Heart right ventricle (tissue), 16 donors: ENCODE measurements around the gene CYP3A4. TPM values are rescaled to one million over a fixed set of nuclear protein-coding genes. Genes with fewer than 3 reads are reported as not detected.
"Not testable (repeated sequence)": the region's sequence is repeated elsewhere in the genome, so short reads cannot be mapped to it uniquely, and the experiment has no call there.

Source experiments
- ATAC-seq, 8 donors: fragments of 200-7000 bp; cut with Tn5 transposase; one replicate each; pipeline ENCODE4 v1.9.1; 2020; ENCODE audit warnings: mild to moderate bottlenecking in 8 of 8, moderate library complexity in 8 of 8, moderate number of reproducible peaks in 1 of 8
- DNase-seq, 2 donors: peaks; one replicate each; pipeline ENCODE4 v3.0.0-alpha.2; 2020
- H3K27ac ChIP-seq, 10 donors: fragments of 200-600 bp; sonication (generic) in 2 of 10; one replicate each; pipeline versions ENCODE4 v1.5.0 to v1.8.0; 2020 to 2022; ENCODE audit warnings: mild to moderate bottlenecking in 3 of 10
- H3K27me3 ChIP-seq, 7 donors: fragments of 200-600 bp; one replicate each; pipeline ENCODE4 v1.8.0; 2021 to 2022; ENCODE audit warnings: mild to moderate bottlenecking in 2 of 7
- H3K36me3 ChIP-seq, 9 donors: fragments of 200-600 bp; sonication (generic) in 1 of 9; one replicate each; pipeline versions ENCODE4 v1.5.0 to v1.8.0; 2020 to 2022; ENCODE audit warnings: mild to moderate bottlenecking in 2 of 9
- H3K4me1 ChIP-seq, 9 donors: fragments of 200-600 bp; sonication (generic) in 1 of 9; one replicate each; pipeline versions ENCODE4 v1.5.0 to v1.8.0; 2020 to 2022; ENCODE audit warnings: mild to moderate bottlenecking in 4 of 9
- H3K4me3 ChIP-seq, 10 donors: fragments of 200-600 bp; sonication (generic) in 2 of 10; one replicate each; pipeline versions ENCODE4 v1.5.0 to v1.8.0; 2020 to 2022; ENCODE audit warnings: mild to moderate bottlenecking in 7 of 10, moderate library complexity in 2 of 10
- H3K9me3 ChIP-seq, 11 donors: fragments of 200-600 bp in 10 of 11; sonication (generic) in 2 of 11; one replicate each; pipeline versions ENCODE4 v1.5.0 to v1.8.0; 2013 to 2022; ENCODE audit warnings: mild to moderate bottlenecking in 2 of 11, control low read depth in 1 of 11, moderate library complexity in 1 of 11
- WGBS, 2 donors: extraction: QIAGEN DNeasy Blood & Tissue Kit; methylation state at CpG; one replicate each; pipeline ENCODE4 v1.1.7; 2013; ENCODE audit warnings: inconsistent platforms in 1 of 2; 5-methylcytosine and 5-hydroxymethylcytosine counted together
- intact Hi-C, 10 donors: fragments of 100-400 bp; cut with DNase I; formaldehyde crosslinking; loops; one replicate each; pipeline versions ENCODE4 v1.11.1 to v1.14.2; 2022
- polyA plus RNA-seq, 2 donors: library from polyadenylated mRNA; stranded (reverse); fragments of 200-250 nt; gene quantifications; one replicate each; pipeline ENCODE4 v1.2.3, GENCODE V29; 2013
- total RNA-seq, 10 donors: library from RNA; stranded (reverse); fragmentation: NEBNext Ultra II Directional in 3 of 10; extraction: Animal tissue kit (Norgen Biotek cat#: 25700) in 3 of 10; gene quantifications; one replicate each; pipeline versions ENCODE4 v1.2.1 to v1.2.4, GENCODE V29; 2021 to 2023
- TF ChIP-seq, protein P1 (sequence below), 9 donors: fragments of 200-600 bp; sonication (generic) in 2 of 9; IDR thresholded peaks; one replicate each; pipeline versions ENCODE4 v1.5.0 to v1.8.0; 2021 to 2022; ENCODE audit warnings: antibody characterized with exemption in 9 of 9, mild to moderate bottlenecking in 5 of 9, moderate library complexity in 1 of 9
- donor health status: Arrhythmogenic right ventricular cardiomyopathy.
- donor health status: ischemic (EF 13 %, LVEDD 7.1; RV severe dilation, severe dysfunction).
- donor health status: healthy with polysubstance abuse.
- donor health status: DM: no; HTN: yes; CAD: no.
- donor health status: DM: no; HTN: no; CAD: no.
- donor health status: ischemic (EF 25% LVEDD 6.9; RV normal size, moderate dysfunction).
- donor health status: ischemic (EF 25% LVEDD 5.7; RV mildly dilated, moderate dysfunction).
- donor health status: healthy.
- donor health status: DM: yes; HTN: yes; CAD: no.
- donor health status: Ischemic cardiomyopathy.
- donor health status: ischemic (EF 35%, LVEDD 5.7; RV mildly dilated, moderate dysfunction).
- donor health status: nonischemic (EF 11% LVEDD 7.7; RV severe dilation, severe dysfunction).
- donor health status: DM: yes; HTN: yes; CAD: no.
- donor health status: PGD.
- donor health status: ischemic (EF 29% LVEDD 5.4; RV normal size, mild dysfunction).
- donor health status: nonischemic (EF 23%, LVEDD 6.1; RV moderate dilation, normal function).

Gene CYP3A4
- total and polyA plus RNA-seq, 12 donors, result not detected

DNA sequence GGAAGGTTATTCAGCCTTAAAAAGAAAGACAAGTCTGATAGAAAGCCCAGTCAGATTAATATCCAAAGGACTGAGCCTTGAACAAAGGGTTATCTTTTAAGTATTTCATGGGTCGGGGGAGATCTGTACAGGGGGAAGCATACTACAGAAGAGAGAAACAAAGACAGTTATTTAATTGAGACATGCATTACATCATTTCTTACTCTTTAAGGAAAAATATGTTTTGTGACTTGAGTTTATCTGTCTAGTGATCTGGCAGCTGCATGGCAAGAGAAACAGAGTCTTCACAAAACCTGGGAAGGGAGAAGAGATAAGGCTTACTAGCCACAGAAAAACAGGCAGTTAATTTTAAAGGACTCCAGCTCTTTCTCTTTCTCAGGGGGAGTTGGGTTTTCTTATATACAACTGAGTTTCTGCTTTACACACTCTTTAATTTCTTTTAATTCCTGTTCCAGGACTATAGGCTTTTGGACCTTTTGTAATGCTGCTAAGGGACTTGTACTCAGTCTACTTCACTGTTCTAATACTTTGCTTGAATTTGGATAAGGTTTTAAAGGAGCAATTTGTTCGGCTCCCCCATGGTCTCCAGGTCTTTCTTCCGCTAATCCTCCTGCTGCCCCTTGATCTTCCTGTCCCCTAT, 23.0 kb upstream of the CYP3A4 start:
- WGBS, 2 donors, result 63 to 80% methylated on average over 3 of the region's 3 CpGs
- intact Hi-C loops, result loop anchor here in 1 of 10 donors (10.0 kb wide), 1 partner anchor 218 kb away; no protein-coding TSS in a partner anchor
- Histone ChIP-seq H3K4me3 (no peak overlapping the region), H3K36me3 (no peaks in the 10 kb centered on the region), H3K4me1 (no peaks in the 10 kb centered on the region), H3K27ac (no peak overlapping the region), H3K9me3 (peaks cover 0 to 31% (median 10%) of the 10 kb centered on the region in 11 donors), H3K27me3 (peaks cover 0 to 5% (median 0%) of the 10 kb centered on the region in 7 donors)
- no peak for DNase-seq
- no peak for ATAC-seq
- TF ChIP-seq, protein P1, sequence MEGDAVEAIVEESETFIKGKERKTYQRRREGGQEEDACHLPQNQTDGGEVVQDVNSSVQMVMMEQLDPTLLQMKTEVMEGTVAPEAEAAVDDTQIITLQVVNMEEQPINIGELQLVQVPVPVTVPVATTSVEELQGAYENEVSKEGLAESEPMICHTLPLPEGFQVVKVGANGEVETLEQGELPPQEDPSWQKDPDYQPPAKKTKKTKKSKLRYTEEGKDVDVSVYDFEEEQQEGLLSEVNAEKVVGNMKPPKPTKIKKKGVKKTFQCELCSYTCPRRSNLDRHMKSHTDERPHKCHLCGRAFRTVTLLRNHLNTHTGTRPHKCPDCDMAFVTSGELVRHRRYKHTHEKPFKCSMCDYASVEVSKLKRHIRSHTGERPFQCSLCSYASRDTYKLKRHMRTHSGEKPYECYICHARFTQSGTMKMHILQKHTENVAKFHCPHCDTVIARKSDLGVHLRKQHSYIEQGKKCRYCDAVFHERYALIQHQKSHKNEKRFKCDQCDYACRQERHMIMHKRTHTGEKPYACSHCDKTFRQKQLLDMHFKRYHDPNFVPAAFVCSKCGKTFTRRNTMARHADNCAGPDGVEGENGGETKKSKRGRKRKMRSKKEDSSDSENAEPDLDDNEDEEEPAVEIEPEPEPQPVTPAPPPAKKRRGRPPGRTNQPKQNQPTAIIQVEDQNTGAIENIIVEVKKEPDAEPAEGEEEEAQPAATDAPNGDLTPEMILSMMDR (IDR thresholded peaks at IDR 0.05), result no peak

DNA sequence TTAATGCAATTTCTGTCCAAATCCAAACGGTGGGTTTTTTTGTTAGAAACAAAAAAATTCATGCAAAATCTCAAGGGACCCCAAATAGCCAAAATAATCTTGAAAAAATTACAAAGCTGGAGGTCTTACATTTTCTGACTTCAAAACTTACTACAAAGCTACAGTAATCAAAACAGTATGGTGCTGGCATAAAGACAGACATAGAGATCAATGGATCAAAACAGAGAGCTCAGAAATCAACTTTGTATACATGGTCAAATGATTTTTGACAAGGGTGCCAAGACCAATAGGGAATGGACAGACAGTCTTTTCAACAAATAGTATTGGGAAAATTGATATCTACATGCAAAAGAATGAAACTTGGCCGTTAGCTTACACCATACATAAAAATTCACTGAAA, 21.7 kb upstream of the CYP3A4 start:
- DNase-seq (no peak), ATAC-seq (no peak)
- WGBS, 2 donors, result 78 to 83% methylated on average over 2 of the region's 2 CpGs
- Histone ChIP-seq H3K27ac (no peak overlapping the region), H3K4me1 (no peaks in the 10 kb centered on the region), H3K27me3 (peaks cover 0 to 5% (median 0%) of the 10 kb centered on the region in 7 donors), H3K36me3 (no peaks in the 10 kb centered on the region), H3K9me3 (peaks cover 0 to 31% (median 10%) of the 10 kb centered on the region in 11 donors), H3K4me3 (no peak overlapping the region)
- TF ChIP-seq, protein P1 (IDR thresholded peaks at IDR 0.05), result no peak
- intact Hi-C loops, result loop anchor here in 1 of 10 donors (10.0 kb wide), 1 partner anchor 219 kb away; no protein-coding TSS in a partner anchor

DNA sequence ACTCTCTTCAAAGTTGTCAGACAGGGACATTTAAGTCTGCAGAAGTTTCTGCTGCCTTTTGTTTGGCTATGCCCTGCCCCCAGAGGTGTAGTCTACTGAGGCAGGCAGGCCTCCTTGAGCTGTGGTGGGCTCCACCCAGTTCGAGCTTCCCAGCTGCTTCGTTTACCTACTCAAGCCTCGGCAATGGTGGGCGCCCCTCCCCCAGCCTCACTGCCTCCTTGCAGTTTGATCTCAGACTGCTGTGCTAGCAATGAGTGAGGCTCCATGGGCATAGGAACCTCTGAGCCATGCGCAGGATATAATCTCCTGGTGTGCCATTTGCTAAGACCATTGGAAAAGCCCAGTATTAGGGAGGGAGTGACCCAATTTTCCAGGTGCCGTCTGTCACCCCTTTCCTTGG, 19.1 kb upstream of the CYP3A4 start:
- not testable (repeated sequence) for DNase-seq, H3K4me1 ChIP-seq, ATAC-seq, H3K36me3 ChIP-seq, H3K4me3 ChIP-seq, H3K27ac ChIP-seq, H3K27me3 ChIP-seq
- 83 to 87% methylated on average over 6 of the region's 6 CpGs for WGBS, 2 donors
- peaks cover 0 to 35% (median 10%) of the 10 kb centered on the region in 11 donors for H3K9me3 ChIP-seq
- intact Hi-C loops, result loop anchor here in 1 of 10 donors (10.0 kb wide), 1 partner anchor 222 kb away; no protein-coding TSS in a partner anchor

DNA sequence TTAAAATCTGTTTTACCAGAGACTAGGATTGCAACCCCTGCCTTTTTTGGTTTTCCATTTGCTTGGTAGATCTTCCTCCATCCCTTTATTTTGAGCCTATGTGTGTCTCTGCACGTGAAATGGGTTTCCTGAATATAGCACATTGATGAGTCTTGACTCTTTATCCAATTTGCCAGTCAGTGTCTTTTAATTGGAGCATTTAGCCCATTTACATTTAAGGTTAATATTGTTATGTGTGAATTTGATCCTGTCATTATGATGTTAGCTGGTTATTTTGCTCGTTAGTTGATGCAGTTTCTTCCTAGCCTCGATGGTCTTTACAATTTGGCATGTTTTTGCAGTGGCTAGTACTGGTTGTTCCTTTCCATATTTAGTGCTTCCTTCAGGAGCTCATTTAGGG, 17.4 kb upstream of the CYP3A4 start:
- H3K27me3 ChIP-seq, H3K27ac ChIP-seq, DNase-seq, ATAC-seq, H3K36me3 ChIP-seq, H3K4me3 ChIP-seq, H3K4me1 ChIP-seq: not testable (repeated sequence)
- H3K9me3 ChIP-seq, result peaks cover 0 to 33% (median 10%) of the 10 kb centered on the region in 11 donors
- intact Hi-C loops, result loop anchor here in 1 of 10 donors (10.0 kb wide), 1 partner anchor 223 kb away; no protein-coding TSS in a partner anchor
- WGBS, 2 donors, result 71 to 81% methylated on average over 2 of the region's 3 CpGs

DNA sequence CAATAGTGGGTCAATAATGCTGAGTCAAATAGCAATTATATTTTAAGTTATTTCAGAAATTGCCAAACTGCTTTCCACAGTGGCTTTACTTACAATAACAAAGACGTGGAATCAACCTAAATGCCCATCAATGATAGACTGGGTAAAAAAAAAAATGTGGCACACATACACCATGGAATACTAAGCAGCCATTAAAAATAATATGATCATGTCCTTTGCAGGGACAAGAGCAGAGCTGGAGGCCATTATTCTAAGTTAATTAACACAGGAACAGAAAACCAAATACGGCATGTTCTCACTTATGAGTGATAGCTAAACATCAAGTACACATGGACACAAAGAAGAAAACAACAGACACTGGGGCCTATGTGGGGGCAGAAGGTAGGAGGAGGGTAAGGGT, 15.0 kb upstream of the CYP3A4 start:
- intact Hi-C loops, result no loop called here
- Histone ChIP-seq H3K4me1 (no peaks in the 10 kb centered on the region), H3K36me3 (no peaks in the 10 kb centered on the region), H3K9me3 (peaks cover 0 to 18% (median 0%) of the 10 kb centered on the region in 11 donors), H3K4me3 (no peak overlapping the region), H3K27ac (no peak overlapping the region), H3K27me3 (peaks cover 0 to 4% (median 0%) of the 10 kb centered on the region in 7 donors)
- TF ChIP-seq, protein P1 (IDR thresholded peaks at IDR 0.05), result no peak
- no peak for ATAC-seq
- WGBS, 2 donors, result 66 to 80% methylated on average over 2 of the region's 2 CpGs
- DNase-seq, result no peak

DNA sequence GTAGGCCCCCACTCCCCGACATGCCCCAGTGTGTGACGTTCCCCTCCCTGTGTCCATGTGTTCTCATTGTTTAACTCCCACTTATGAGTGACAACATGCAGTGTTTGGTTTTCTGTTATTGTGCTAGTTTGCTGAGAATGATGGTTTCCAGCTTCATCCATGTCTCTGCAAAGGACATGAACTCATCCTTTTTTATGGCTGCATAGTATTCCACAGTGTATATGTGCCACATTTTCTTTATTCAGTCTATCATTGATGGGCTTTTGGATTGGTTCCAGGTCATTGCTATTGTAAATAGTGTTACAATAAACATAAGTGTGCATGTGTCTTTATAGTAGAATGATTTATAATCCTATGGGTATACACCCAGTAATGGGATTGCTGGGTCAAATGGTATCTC, 11.9 kb upstream of the CYP3A4 start:
- peaks cover 0 to 13% (median 0%) of the 10 kb centered on the region in 11 donors for H3K9me3 ChIP-seq
- H3K27ac ChIP-seq, DNase-seq, H3K4me3 ChIP-seq, H3K36me3 ChIP-seq, ATAC-seq, H3K4me1 ChIP-seq, intact Hi-C loops, H3K27me3 ChIP-seq: not testable (repeated sequence)
- WGBS, 2 donors, result 48 to 100% methylated on average over 2 of the region's 2 CpGs
